GM19238 (cell line): ENCODE data around the gene CBY2.
"Not testable (repeated sequence)": the region's sequence is repeated elsewhere in the genome, so short reads cannot be mapped to it uniquely, and the experiment has no call there.

Source experiments
- DNase-seq: peaks from one replicate; pipeline ENCODE4 v3.0.0; 2011; ENCODE audit warnings: low spot score; ENCODE audit not compliant: insufficient read length

CBY2 gene

GRCh38 chr13:45702088-45702487, at the start of gene CBY2:
Gene CBY2, plus strand, starts transcription at chr13:45702320. Its CDS starts 71 bp downstream, at chr13:45702391.
- no peak for DNase-seq

- DNase-seq = no peak
Observed at GRCh38 chr13:45654633-45655349, 47.3 kb upstream of the CBY2 start.

- no peak for DNase-seq
Observed at GRCh38 chr13:45658586-45659235, 43.4 kb upstream of the CBY2 start.

GRCh38 chr13:45659536-45659935, 42.6 kb upstream of the CBY2 start:
- no peak for DNase-seq

GRCh38 chr13:45660458-45660857, 41.7 kb upstream of the CBY2 start:
- DNase-seq = not testable (repeated sequence)

- DNase-seq = no peak
Observed at GRCh38 chr13:45662162-45662561, 40.0 kb upstream of the CBY2 start.

GRCh38 chr13:45662903-45663302, 39.2 kb upstream of the CBY2 start:
- DNase-seq = not testable (repeated sequence)

GRCh38 chr13:45669626-45670025, 32.5 kb upstream of the CBY2 start:
- not testable (repeated sequence) for DNase-seq

- DNase-seq = no peak
Observed at GRCh38 chr13:45670189-45670885, 31.8 kb upstream of the CBY2 start.

- no peak for DNase-seq
Observed at GRCh38 chr13:45674908-45675307, 27.2 kb upstream of the CBY2 start.

GRCh38 chr13:45678282-45678681, 23.8 kb upstream of the CBY2 start:
- DNase-seq = no peak

- DNase-seq = no peak
Observed at GRCh38 chr13:45681113-45681512, 21.0 kb upstream of the CBY2 start.

- no peak for DNase-seq
Observed at GRCh38 chr13:45682494-45683008, 19.6 kb upstream of the CBY2 start.

- DNase-seq = no peak
Observed at GRCh38 chr13:45683701-45684100, 18.4 kb upstream of the CBY2 start.

- no peak for DNase-seq
Observed at GRCh38 chr13:45688577-45688976, 13.5 kb upstream of the CBY2 start.

GRCh38 chr13:45690636-45691035, 11.5 kb upstream of the CBY2 start:
- DNase-seq = no peak

- DNase-seq = no peak
Observed at GRCh38 chr13:45691251-45691650, 10.9 kb upstream of the CBY2 start.

- no peak for DNase-seq
Observed at GRCh38 chr13:45691667-45692066, 10.5 kb upstream of the CBY2 start.

GRCh38 chr13:45695198-45695730, 6.9 kb upstream of the CBY2 start:
- no peak for DNase-seq

GRCh38 chr13:45696610-45697226, 5.4 kb upstream of the CBY2 start:
- no peak for DNase-seq
